NCI-H2196 (cell line): Measurements from ENCODE around the gene ZNF829.

Source experiments
- DNase-seq: peaks from one replicate; lab custom pipeline; 2025; ENCODE audit not compliant: unreplicated experiment; lab: John Stamatoyannopoulos, UW

ZNF829 gene

GRCh38 chr19:36915992-36916830 is at the start of gene ZNF829, which contains the start of gene ZNF568:
TSS of gene ZNF829 (minus strand) at chr19:36916291. CDS start at chr19:36915167, 1,124 bp downstream.
TSS of gene ZNF568 (plus strand) at chr19:36916332. CDS start at chr19:36922771, 6,439 bp downstream.
- DNase-seq = peak; percentile 67

GRCh38 chr19:36963280-36963679 is 47.2 kb upstream of the ZNF829 start:
- DNase-seq = no peak

- DNase-seq = no peak
These were observed 46.3 kb upstream of the ZNF829 start for GRCh38 chr19:36962346-36962745.

GRCh38 chr19:36950335-36951119 is 34.4 kb upstream of the ZNF829 start:
- DNase-seq = no peak

GRCh38 chr19:36939153-36939552 is 23.1 kb upstream of the ZNF829 start:
- no peak for DNase-seq

GRCh38 chr19:36931684-36932083 is 15.6 kb upstream of the ZNF829 start:
- no peak for DNase-seq

GRCh38 chr19:36918090-36918489 is 2.0 kb upstream of the ZNF829 start:
- DNase-seq = no peak

- DNase-seq = no peak
These were observed 900 bp upstream of the ZNF829 start for GRCh38 chr19:36916991-36917390.

GRCh38 chr19:36898422-36898821 is 17.7 kb downstream of the ZNF829 start:
- DNase-seq = no peak

- no peak for DNase-seq
These were observed 21.2 kb downstream of the ZNF829 start for GRCh38 chr19:36894849-36895383.

- no peak for DNase-seq
These were observed 24.2 kb downstream of the ZNF829 start for GRCh38 chr19:36891768-36892357.

- DNase-seq = no peak
These were observed 38.8 kb downstream of the ZNF829 start for GRCh38 chr19:36876993-36877938.

- DNase-seq = no peak
These were observed 64.2 kb downstream of the ZNF829 start for GRCh38 chr19:36851898-36852297.

- peak; percentile 91 for DNase-seq
These were observed 65.3 kb downstream of the ZNF829 start, which contains the start of gene ZNF345 for GRCh38 chr19:36850559-36851442. TSS of gene ZNF345 (plus strand) at chr19:36850876. CDS start at chr19:36876831, 25,955 bp downstream.

- peak; percentile 87 for DNase-seq
These were observed 66.2 kb downstream of the ZNF829 start for GRCh38 chr19:36849701-36850558.

- no peak for DNase-seq
These were observed 68.1 kb downstream of the ZNF829 start for GRCh38 chr19:36847968-36848367.

GRCh38 chr19:36838784-36839324 is 77.2 kb downstream of the ZNF829 start:
- no peak for DNase-seq
